NT2/D1 (cell line): ENCODE data around the gene ZBTB47.

Experiments
- DNase-seq: peaks from one replicate; pipeline ENCODE4 v3.0.0-alpha.2; 2011; ENCODE audit warnings: low read depth, low spot score
- H3K27me3 ChIP-seq: 2 replicates; pipeline ENCODE4 v1.6.0; 2011; ENCODE audit warnings: mild to moderate bottlenecking; ENCODE audit not compliant: insufficient read length, insufficient read depth
- H3K36me3 ChIP-seq: 2 replicates; pipeline ENCODE4 v1.6.1; 2011; ENCODE audit warnings: mild to moderate bottlenecking, low read length, mixed read lengths; ENCODE audit not compliant: insufficient read depth, insufficient read length
- H3K4me1 ChIP-seq: 2 replicates; pipeline ENCODE4 v1.5.1; 2011; ENCODE audit not compliant: insufficient read depth, insufficient read length
- H3K4me3 ChIP-seq: 2 replicates; pipeline ENCODE4 v1.5.1; 2011; ENCODE audit warnings: low read depth; ENCODE audit not compliant: insufficient read length
- H3K9ac ChIP-seq: 2 replicates; pipeline ENCODE4 v1.6.0; 2011; ENCODE audit warnings: low read depth; ENCODE audit not compliant: insufficient read length
- H3K9me3 ChIP-seq: 2 replicates; pipeline ENCODE4 v1.5.1; 2011; ENCODE audit warnings: mild to moderate bottlenecking, low read length; ENCODE audit not compliant: insufficient read depth
- SUZ12 ChIP-seq: IDR thresholded peaks from 2 replicates; pipeline ENCODE4 v1.6.1; 2011; ENCODE audit not compliant: insufficient read length, insufficient read depth; ENCODE audit errors: extremely low read depth
- YY1 ChIP-seq: IDR thresholded peaks from 2 replicates; pipeline ENCODE4 v1.6.1; 2011; ENCODE audit not compliant: insufficient read length, insufficient read depth
- ZNF274 ChIP-seq: IDR thresholded peaks from 2 replicates; pipeline ENCODE4 v1.6.1; 2011; ENCODE audit warnings: mild to moderate bottlenecking, low read depth, low read length

The ZBTB47 gene

DNA sequence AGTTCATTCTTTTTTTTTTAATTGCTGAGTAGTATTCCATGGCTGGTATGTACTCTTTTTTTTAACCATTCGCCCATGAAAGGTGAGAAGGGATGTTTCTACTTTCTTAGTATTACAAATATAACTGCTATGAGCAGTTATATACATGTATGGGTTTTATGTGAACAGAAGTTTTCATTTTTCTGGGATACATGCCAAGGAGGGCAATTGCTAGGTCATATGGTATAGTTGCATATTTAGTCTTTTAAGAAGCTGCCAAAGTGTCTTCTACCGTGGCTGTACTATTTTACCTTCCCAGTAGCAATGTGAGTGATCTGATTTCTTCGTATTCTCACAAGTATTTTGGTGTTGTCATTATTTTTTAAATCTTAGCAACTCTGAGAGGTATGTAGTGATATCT, 20.6 kb downstream of the ZBTB47 start:
- TF ChIP-seq SUZ12 (no peak), YY1 (no peak), ZNF274 (no peak)
- peaks cover 11% of the 10 kb centered on the region; the same call in 1 of the 2 replicates for H3K9me3 ChIP-seq

DNA sequence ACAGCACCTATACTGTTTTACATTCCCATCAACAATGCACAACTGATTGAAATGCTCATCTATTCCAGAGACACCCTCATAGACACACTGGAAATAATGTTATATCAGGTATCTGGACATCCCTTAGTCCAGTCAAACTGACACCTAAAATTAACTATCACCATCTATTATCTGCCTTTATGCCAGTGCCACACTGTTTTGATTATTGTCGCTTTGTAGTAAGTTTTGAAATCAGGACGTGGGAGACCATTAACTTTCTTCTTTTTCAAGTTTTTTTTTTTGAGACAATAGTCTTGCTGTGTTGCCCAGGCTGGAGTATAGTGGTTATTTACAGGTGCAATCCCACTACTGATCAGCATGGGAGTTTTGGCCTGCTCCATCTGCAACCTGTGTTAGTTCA, 22.4 kb downstream of the ZBTB47 start:
- Histone ChIP-seq H3K9ac (no peak overlapping the region), H3K9me3 (peaks cover 6% of the 10 kb centered on the region; the same call in 1 of the 2 replicates)
- TF ChIP-seq SUZ12, result no peak
- no peak for TF ChIP-seq ZNF274
- no peak for TF ChIP-seq YY1

More for the DNA sequence above, 20.6 kb downstream of the ZBTB47 start:
- H3K9ac ChIP-seq, result no peak overlapping the region
- DNase-seq, result no peak
- no peaks in the 10 kb centered on the region for H3K36me3 ChIP-seq
- no peaks in the 10 kb centered on the region for H3K4me1 ChIP-seq
- H3K4me3 ChIP-seq, result no peak overlapping the region
- no peaks in the 10 kb centered on the region for H3K27me3 ChIP-seq

DNA sequence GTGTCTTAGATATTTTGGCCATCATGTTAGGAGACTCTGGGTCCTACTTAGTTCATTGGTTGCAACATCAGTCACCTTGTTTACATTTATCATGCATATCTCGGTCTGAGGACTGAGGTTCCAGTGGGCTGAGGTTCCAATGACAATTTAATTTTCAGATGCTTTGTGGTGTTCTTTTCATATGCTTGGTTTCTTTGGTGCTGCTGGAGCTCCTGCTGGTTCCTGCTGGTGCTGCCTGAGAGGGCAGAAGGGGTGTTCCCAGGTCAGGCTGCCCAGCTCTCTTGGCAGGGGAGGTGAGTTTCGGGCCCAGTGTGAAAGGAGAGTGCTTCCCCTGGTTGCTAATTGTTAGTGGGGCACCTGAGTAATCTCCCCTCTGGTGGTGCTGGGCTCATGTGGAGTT, 24.9 kb downstream of the ZBTB47 start:
- TF ChIP-seq YY1 (no peak), SUZ12 (no peak), ZNF274 (no peak)
- Histone ChIP-seq H3K9me3 (no peaks in the 10 kb centered on the region), H3K9ac (no peak overlapping the region), H3K4me1 (peaks cover 2% of the 10 kb centered on the region), H3K27me3 (no peaks in the 10 kb centered on the region), H3K36me3 (no peaks in the 10 kb centered on the region), H3K4me3 (no peak overlapping the region)
- DNase-seq, result no peak

More for the DNA sequence above, 22.4 kb downstream of the ZBTB47 start:
- Histone ChIP-seq H3K27me3 (no peaks in the 10 kb centered on the region), H3K4me1 (no peaks in the 10 kb centered on the region), H3K36me3 (no peaks in the 10 kb centered on the region), H3K4me3 (no peak overlapping the region)
- no peak for DNase-seq

DNA sequence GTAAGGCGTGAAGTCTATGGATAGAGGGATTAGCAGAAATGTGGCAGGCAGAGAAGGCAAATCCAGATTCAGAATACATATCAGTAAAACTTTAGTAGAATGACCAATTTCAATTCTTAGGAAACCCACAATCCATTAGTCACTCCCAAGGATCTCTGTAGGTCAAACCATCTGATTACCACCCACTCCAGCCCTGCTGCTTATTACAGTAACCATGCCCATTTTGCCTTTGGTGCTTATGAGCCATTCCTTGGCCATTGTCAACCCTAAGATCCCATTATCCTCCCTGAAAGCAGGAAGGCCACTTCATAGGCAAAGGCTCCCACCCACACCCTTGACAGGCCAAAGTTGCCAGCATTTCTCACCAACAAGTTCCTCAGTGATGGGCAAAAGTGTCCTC, 26.8 kb downstream of the ZBTB47 start:
- H3K9ac ChIP-seq, result no peak overlapping the region
- no peak for DNase-seq
- no peak overlapping the region for H3K4me3 ChIP-seq
- no peaks in the 10 kb centered on the region for H3K9me3 ChIP-seq
- H3K4me1 ChIP-seq, result peaks cover 2% of the 10 kb centered on the region
- H3K27me3 ChIP-seq, result no peaks in the 10 kb centered on the region
- TF ChIP-seq SUZ12, result no peak
- TF ChIP-seq YY1, result no peak
- TF ChIP-seq ZNF274, result no peak
- H3K36me3 ChIP-seq, result no peaks in the 10 kb centered on the region

GRCh38 chr3:42680806-42681205, 27.3 kb downstream of the ZBTB47 start:
- TF ChIP-seq YY1 (no peak), ZNF274 (no peak), SUZ12 (no peak)
- Histone ChIP-seq H3K27me3 (no peaks in the 10 kb centered on the region), H3K4me3 (no peak overlapping the region), H3K9ac (no peak overlapping the region), H3K36me3 (no peaks in the 10 kb centered on the region), H3K4me1 (peaks cover 2% of the 10 kb centered on the region), H3K9me3 (no peaks in the 10 kb centered on the region)
- DNase-seq, result no peak

GRCh38 chr3:42681361-42682038, 28.0 kb downstream of the ZBTB47 start:
- H3K27me3 ChIP-seq, result no peaks in the 10 kb centered on the region
- H3K9me3 ChIP-seq, result no peaks in the 10 kb centered on the region
- H3K4me3 ChIP-seq, result no peak overlapping the region
- H3K9ac ChIP-seq, result no peak overlapping the region
- H3K36me3 ChIP-seq, result no peaks in the 10 kb centered on the region
- TF ChIP-seq ZNF274 (no peak), YY1 (no peak), SUZ12 (no peak)
- peaks cover 2% of the 10 kb centered on the region for H3K4me1 ChIP-seq
- no peak for DNase-seq

DNA sequence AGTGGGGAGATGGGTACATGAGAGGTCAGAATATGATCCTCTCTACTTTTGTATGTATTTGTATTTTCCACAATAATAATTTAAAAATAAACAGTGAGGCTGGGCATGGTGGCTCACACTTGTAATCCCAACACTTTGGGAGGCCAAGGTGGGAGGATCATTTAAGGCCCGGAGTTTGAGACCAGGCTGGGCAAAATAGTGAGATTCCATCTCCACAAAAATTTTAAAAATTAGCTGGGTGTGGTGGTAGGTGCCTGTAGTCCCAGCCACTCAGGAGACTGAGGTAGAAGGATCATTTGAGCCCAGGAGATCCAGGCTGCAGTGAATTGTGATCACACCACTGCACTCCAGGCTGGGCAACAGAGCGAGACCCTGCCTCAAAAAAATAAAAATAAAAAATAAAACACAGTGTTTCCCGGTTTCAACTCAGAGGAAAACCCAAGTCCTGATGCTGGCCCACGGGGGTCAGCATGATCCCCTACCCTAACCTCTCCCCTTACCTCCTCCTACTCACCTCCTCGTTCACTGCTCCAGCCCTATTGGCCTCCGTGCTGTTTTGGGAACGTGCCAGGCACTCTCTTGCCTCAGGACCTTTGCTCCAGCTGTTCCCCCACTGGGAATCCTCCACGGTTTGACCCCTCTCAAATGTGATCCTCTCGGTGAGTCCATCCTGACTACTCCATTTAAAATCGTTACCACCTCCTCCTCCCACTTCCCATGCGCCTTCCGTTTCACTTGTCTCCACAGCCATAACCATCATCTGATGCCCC, 29.0 kb downstream of the ZBTB47 start:
- H3K9ac ChIP-seq, result no peak overlapping the region
- no peaks in the 10 kb centered on the region for H3K36me3 ChIP-seq
- no peaks in the 10 kb centered on the region for H3K9me3 ChIP-seq
- H3K27me3 ChIP-seq, result no peaks in the 10 kb centered on the region
- no peak for DNase-seq
- H3K4me1 ChIP-seq, result peaks cover 2% of the 10 kb centered on the region
- no peak overlapping the region for H3K4me3 ChIP-seq
- TF ChIP-seq ZNF274 (no peak), YY1 (no peak), SUZ12 (no peak)
